Colonic mucosa (tissue), 4 donors: ENCODE results near the gene INTS13. TPM values are rescaled to one million over a fixed set of nuclear protein-coding genes. Genes with fewer than 3 reads are reported as not detected.
A peak's percentile ranks its signal among the peaks of the same experiment; 100 is the strongest.

ENCODE experiments used
- DNase-seq: peaks from one replicate; pipeline ENCODE4 v3.0.0-alpha.2; 2020
- H3K27ac ChIP-seq: fragments of 200-600 bp; one replicate; pipeline ENCODE4 v1.8.0; 2021
- H3K27me3 ChIP-seq: fragments of 200-600 bp; one replicate; pipeline ENCODE4 v1.8.0; 2021
- H3K36me3 ChIP-seq: fragments of 200-600 bp; one replicate; pipeline ENCODE4 v1.8.0; 2021
- H3K4me1 ChIP-seq: fragments of 200-600 bp; one replicate; pipeline ENCODE4 v1.8.0; 2021; ENCODE audit warnings: mild to moderate bottlenecking
- H3K4me3 ChIP-seq: fragments of 200-600 bp; one replicate; pipeline ENCODE4 v1.8.0; 2021
- H3K9ac ChIP-seq, 2 donors: one replicate each; pipeline ENCODE4 v1.7.0; 2013; ENCODE audit warnings: control low read depth in 2 of 2, low read depth in 2 of 2, low read length in 2 of 2
- H3K9me3 ChIP-seq: fragments of 200-600 bp; one replicate; pipeline ENCODE4 v1.8.0; 2021
- intact Hi-C: fragments of 100-400 bp; cut with DNase I; formaldehyde crosslinking; loops from one replicate; pipeline ENCODE4 v1.14.1; 2022
- total RNA-seq, 2 donors: library from RNA; stranded (reverse); fragmentation: NEBNext Ultra II Directional in 1 of 2; extraction: Animal tissue kit (Norgen Biotek cat#: 25700) in 1 of 2; gene quantifications; one replicate each; pipeline ENCODE4 v1.2.1, GENCODE V29; 2021
- TF ChIP-seq, protein P1 (sequence below): fragments of 200-600 bp; IDR thresholded peaks from one replicate; pipeline ENCODE4 v1.8.0; 2022; ENCODE audit warnings: antibody characterized with exemption, mild to moderate bottlenecking
- donor health status: healthy.
- donor health status: DM: no; HTN: no; CAD: no.
- donor health status: DM: no; HTN: no; CAD: no.

Gene INTS13
- total RNA-seq, 2 donors from 2014 or later = 15.8 to 17.9 TPM

- no peak for DNase-seq
- no peaks in the 10 kb centered on the region for H3K9me3 ChIP-seq
- TF ChIP-seq, protein P1, sequence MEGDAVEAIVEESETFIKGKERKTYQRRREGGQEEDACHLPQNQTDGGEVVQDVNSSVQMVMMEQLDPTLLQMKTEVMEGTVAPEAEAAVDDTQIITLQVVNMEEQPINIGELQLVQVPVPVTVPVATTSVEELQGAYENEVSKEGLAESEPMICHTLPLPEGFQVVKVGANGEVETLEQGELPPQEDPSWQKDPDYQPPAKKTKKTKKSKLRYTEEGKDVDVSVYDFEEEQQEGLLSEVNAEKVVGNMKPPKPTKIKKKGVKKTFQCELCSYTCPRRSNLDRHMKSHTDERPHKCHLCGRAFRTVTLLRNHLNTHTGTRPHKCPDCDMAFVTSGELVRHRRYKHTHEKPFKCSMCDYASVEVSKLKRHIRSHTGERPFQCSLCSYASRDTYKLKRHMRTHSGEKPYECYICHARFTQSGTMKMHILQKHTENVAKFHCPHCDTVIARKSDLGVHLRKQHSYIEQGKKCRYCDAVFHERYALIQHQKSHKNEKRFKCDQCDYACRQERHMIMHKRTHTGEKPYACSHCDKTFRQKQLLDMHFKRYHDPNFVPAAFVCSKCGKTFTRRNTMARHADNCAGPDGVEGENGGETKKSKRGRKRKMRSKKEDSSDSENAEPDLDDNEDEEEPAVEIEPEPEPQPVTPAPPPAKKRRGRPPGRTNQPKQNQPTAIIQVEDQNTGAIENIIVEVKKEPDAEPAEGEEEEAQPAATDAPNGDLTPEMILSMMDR = no peak
- peak overlapping the region; percentile 87 for H3K4me3 ChIP-seq
- H3K36me3 ChIP-seq = no peaks in the 10 kb centered on the region
- H3K27me3 ChIP-seq = no peaks in the 10 kb centered on the region
- intact Hi-C loops = loop anchor here (5.0 kb wide), 1 partner anchor 72 kb away; the partner anchor contains the start of gene TM7SF3
- peak overlapping the region in 1 of 2 donors; percentile 95 for H3K9ac ChIP-seq
- no peaks in the 10 kb centered on the region for H3K4me1 ChIP-seq
- no peak overlapping the region for H3K27ac ChIP-seq
Observed at GRCh38 chr12:26939953-26940352, 2.2 kb upstream of the INTS13 start.

DNA sequence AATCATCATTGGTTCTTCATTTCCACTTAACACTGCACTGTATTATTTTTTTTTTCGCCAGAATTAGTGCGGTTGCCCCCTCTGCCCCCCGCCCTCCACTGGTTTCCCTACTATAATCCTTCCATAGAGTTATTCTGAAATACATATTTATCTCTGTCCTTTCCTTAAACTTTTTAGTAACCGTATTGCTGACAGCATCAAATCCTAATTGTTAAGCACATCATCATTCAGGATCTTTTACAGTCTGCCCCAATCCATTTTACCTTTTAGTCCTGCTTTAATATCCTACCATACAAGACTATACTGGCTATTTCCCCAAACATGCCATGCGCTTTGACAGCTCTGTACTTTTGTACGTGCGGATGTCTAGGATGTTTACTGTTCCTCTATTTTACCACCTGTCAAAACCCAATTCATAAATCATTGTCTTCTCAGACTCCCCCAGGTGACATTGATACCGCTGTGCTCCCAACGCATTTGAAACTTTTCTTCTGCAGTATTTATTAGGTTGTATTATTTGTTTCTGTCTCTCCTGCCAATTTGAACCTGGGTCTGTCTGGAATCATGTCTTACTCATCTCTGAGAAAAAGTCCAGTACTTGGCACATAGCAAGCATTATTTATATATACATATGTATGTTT lies 1.5 kb upstream of the INTS13 start:
- Histone ChIP-seq H3K27ac (peak overlapping the region; percentile 96), H3K9me3 (no peaks in the 10 kb centered on the region), H3K27me3 (no peaks in the 10 kb centered on the region), H3K9ac (peak overlapping the region; percentile 95 to 98), H3K4me1 (no peaks in the 10 kb centered on the region), H3K4me3 (peak overlapping the region; percentile 87), H3K36me3 (no peaks in the 10 kb centered on the region)
- intact Hi-C loops = no loop called here
- no peak for DNase-seq
- TF ChIP-seq, protein P1 = no peak

- peak; percentile 45 for DNase-seq
- Histone ChIP-seq H3K36me3 (no peaks in the 10 kb centered on the region), H3K9ac (peak overlapping the region; percentile 95 to 98), H3K27ac (peak overlapping the region; percentile 96), H3K27me3 (no peaks in the 10 kb centered on the region), H3K4me3 (peak overlapping the region; percentile 87), H3K9me3 (no peaks in the 10 kb centered on the region), H3K4me1 (no peaks in the 10 kb centered on the region)
- TF ChIP-seq, protein P1 = no peak
- intact Hi-C loops = no loop called here
Observed at GRCh38 chr12:26938701-26939062, 901 bp upstream of the INTS13 start.

DNA sequence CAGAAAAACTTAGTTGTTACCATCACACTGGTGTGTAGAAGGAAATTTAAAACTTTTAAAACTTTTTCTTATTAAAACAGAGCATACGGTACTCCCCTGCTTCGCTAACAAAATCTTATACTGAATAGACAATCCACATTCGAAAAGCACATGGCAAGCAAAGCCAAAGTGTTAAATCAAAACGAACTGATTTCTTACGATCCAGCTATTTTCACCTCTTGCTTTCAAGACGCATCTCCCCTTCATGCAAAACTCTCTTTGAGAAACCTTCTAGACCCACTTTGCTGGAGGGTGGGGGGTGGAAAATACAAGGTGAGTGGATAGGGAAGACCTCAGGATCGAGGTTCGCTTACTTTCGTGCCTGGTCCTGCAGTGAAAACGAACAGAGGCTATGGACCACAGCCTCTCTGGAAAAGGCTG lies 328 bp downstream of the INTS13 start:
- Histone ChIP-seq H3K36me3 (no peaks in the 10 kb centered on the region), H3K9me3 (no peaks in the 10 kb centered on the region), H3K9ac (peak overlapping the region; percentile 69 to 95), H3K4me1 (no peaks in the 10 kb centered on the region), H3K27me3 (no peaks in the 10 kb centered on the region), H3K27ac (peak overlapping the region; percentile 96), H3K4me3 (peak overlapping the region; percentile 87)
- DNase-seq = no peak
- intact Hi-C loops = no loop called here
- TF ChIP-seq, protein P1 = no peak

DNA sequence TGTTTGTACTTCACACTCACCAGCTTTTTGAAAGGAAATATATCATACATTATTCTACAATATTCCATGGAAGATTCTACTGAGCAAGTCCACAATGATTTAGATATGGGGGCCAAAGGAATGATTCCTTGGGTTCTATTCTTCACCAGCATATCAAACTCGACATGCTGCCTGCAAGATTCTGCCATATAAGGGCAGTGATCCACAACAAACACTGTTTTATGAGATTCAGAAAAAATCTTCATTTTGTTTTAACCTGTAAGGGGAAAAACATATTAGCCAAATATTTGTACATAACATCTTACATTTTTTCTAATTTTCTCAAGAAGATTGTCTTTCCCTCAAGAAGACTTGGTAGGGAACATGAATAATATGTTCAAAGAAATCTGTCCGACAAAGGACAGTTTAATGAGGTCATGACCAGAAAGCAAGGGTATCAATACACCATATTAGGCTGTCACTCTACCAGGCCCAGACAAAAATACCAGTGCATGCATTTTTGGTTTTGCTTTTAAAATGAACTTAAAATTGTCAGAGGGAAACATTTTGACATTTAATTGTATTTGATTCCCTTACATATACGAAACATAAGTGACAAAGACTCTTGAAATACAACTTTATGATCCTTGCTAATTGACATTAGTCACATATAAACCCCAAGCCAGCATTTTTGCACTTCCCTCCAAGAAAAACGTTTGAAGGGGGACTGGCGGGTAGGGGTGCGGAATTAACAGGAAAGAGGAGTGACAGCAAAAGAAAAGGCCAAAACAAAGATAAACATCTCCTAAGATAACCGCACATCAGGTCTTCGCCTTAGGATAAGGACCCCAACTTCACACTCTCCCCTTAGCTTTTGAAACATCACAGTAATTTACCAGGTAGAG lies 980 bp downstream of the INTS13 start:
- DNase-seq = no peak
- H3K27ac ChIP-seq = peak overlapping the region; percentile 96
- H3K4me3 ChIP-seq = peak overlapping the region; percentile 87
- no peaks in the 10 kb centered on the region for H3K9me3 ChIP-seq
- H3K36me3 ChIP-seq = no peaks in the 10 kb centered on the region
- H3K9ac ChIP-seq = peak overlapping the region in 1 of 2 donors; percentile 95
- TF ChIP-seq, protein P1 = no peak
- no peaks in the 10 kb centered on the region for H3K27me3 ChIP-seq
- no peaks in the 10 kb centered on the region for H3K4me1 ChIP-seq
- intact Hi-C loops = no loop called here
